Adrenal gland (tissue), 12 donors: ENCODE data around the gene TPK1. TPM values are rescaled to one million over a fixed set of nuclear protein-coding genes. Genes with fewer than 3 reads are reported as not detected.

Experiments
- DNase-seq, 7 donors: peaks; one replicate each; pipeline ENCODE4 v3.0.0-alpha.2; 2019 to 2020
- H3K27ac ChIP-seq, 5 donors: fragments of 200-600 bp; sonication (generic) in 4 of 5; 1 replicate in 3 of 5; 2 replicates in 2 of 5; pipeline versions ENCODE4 v1.5.1 to v1.8.0; 2016 to 2020; ENCODE audit warnings: mild to moderate bottlenecking in 1 of 5
- H3K27me3 ChIP-seq: fragments of 200-600 bp; 2 replicates; pipeline ENCODE4 v1.8.0; 2021
- H3K36me3 ChIP-seq, 2 donors: fragments of 200-600 bp; replicated peaks in 1 of 2; 1 replicate in 1 of 2; 2 replicates in 1 of 2; pipeline versions ENCODE4 v1.5.1 to v1.8.0; 2018 to 2022
- H3K4me1 ChIP-seq, 2 donors: fragments of 200-600 bp; replicated peaks in 1 of 2; 1 replicate in 1 of 2; 2 replicates in 1 of 2; pipeline versions ENCODE4 v1.5.1 to v1.8.0; 2018 to 2021
- H3K4me3 ChIP-seq, 4 donors: fragments of 200-600 bp; sonication (generic) in 3 of 4; one replicate each; pipeline ENCODE4 v1.5.1; 2016 to 2018
- H3K9me3 ChIP-seq, 3 donors: fragments of 200-600 bp; sonication (generic) in 1 of 3; replicated peaks in 1 of 3; 1 replicate in 2 of 3; 2 replicates in 1 of 3; pipeline versions ENCODE4 v1.5.1 to v1.8.0; 2016 to 2021
- POLR2A ChIP-seq, 2 donors: fragments of 450-650 bp; IDR thresholded peaks; one replicate each; pipeline ENCODE4 v1.6.1; 2017; ENCODE audit warnings: antibody characterized with exemption in 2 of 2, mild to moderate bottlenecking in 2 of 2, moderate library complexity in 1 of 2
- WGBS, 4 donors: extraction: QIAGEN DNeasy Blood & Tissue Kit in 2 of 4; methylation state at CpG; one replicate each; pipeline versions ENCODE4 v1.1.5 to v1.1.7; 2013 to 2017; 5-methylcytosine and 5-hydroxymethylcytosine counted together
- intact Hi-C, 2 donors: fragments of 100-400 bp; cut with DNase I; formaldehyde crosslinking; loops; one replicate each; pipeline versions ENCODE4 v1.14.1 to v1.15.0; 2022 to 2023
- polyA plus RNA-seq, 3 donors: library from polyadenylated mRNA; stranded (reverse); fragments of 200-250 nt in 2 of 3; fragments of 350-450 nt in 1 of 3; fragmentation: Illumina TruSeq in 1 of 3; extraction: RNeasy Lipid Tissue Mini Kit (QIAGEN cat#74804) in 1 of 3; gene quantifications; one replicate each; pipeline ENCODE4 v1.2.3, GENCODE V29; 2013 to 2014
- total RNA-seq, 9 donors: library from RNA; depleted of rRNA in 4 of 9; stranded (reverse); fragments of >200 nt in 4 of 9; fragments of 120-200 nt in 1 of 9; fragmentation: NEBNext Ultra II Directional in 1 of 9; extraction: Animal tissue kit (Norgen Biotek cat#: 25700) in 1 of 9; gene quantifications; one replicate each; pipeline versions ENCODE4 v1.1.0 to v1.2.4, GENCODE V29; 2013 to 2023
- TF ChIP-seq, protein P1 (sequence below), 6 experiments: fragments of 450-650 bp in 4 of 6; fragments of 200-600 bp in 2 of 6; sonication (generic) in 1 of 6; IDR thresholded peaks; 1 replicate in 5 of 6; 2 replicates in 1 of 6; pipeline versions ENCODE4 v1.5.1 to v1.8.0; 2016 to 2021; ENCODE audit warnings: antibody characterized with exemption in 6 of 6, mild to moderate bottlenecking in 2 of 6, moderate library complexity in 1 of 6
- donor health status: healthy with polysubstance abuse.
- donor health status: Bipolar disorder and iron deficiency.
- donor health status: DM: yes; HTN: yes; CAD: no.
- donor health status: DM: no; HTN: no; CAD: no.
- donor health status: DM: no; HTN: no; CAD: no.
- donor health status: DM: yes; HTN: yes; CAD: no.

The TPK1 gene
- total and polyA plus RNA-seq, 12 donors: 3.7 to 10.6 (median 9.6) TPM

DNA sequence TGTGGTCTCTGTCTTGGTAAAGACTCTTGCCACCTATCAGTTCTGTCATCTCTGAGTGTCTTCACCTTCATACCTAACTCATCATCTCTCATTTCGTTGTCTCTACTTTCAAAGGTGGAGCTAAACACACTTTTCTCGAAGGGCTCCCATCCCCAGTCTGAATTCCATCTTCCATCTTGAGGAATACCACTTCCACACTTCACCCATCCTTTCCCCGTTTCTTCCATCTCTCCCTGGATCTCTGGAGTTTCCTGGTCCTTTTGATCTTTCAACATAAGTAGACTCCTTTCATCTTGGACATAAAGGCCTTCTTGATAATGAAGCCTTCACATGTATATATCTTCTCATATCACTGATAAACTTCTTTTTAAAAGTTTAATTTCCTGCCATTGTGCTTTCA is 311.6 kb downstream of the TPK1 start:
- H3K27ac ChIP-seq: no peak overlapping the region
- no peaks in the 10 kb centered on the region for H3K9me3 ChIP-seq
- no peaks in the 10 kb centered on the region for H3K27me3 ChIP-seq
- WGBS, 4 donors: 76 to 86% (median 83%) methylated on average over 3 of the region's 3 CpGs
- intact Hi-C loops: no loop called here
- H3K4me1 ChIP-seq: no peaks in the 10 kb centered on the region
- DNase-seq: no peak
- H3K36me3 ChIP-seq: no peaks in the 10 kb centered on the region
- no peak overlapping the region for H3K4me3 ChIP-seq
- TF ChIP-seq POLR2A (IDR thresholded peaks at IDR 0.05): no peak
- TF ChIP-seq, protein P1, sequence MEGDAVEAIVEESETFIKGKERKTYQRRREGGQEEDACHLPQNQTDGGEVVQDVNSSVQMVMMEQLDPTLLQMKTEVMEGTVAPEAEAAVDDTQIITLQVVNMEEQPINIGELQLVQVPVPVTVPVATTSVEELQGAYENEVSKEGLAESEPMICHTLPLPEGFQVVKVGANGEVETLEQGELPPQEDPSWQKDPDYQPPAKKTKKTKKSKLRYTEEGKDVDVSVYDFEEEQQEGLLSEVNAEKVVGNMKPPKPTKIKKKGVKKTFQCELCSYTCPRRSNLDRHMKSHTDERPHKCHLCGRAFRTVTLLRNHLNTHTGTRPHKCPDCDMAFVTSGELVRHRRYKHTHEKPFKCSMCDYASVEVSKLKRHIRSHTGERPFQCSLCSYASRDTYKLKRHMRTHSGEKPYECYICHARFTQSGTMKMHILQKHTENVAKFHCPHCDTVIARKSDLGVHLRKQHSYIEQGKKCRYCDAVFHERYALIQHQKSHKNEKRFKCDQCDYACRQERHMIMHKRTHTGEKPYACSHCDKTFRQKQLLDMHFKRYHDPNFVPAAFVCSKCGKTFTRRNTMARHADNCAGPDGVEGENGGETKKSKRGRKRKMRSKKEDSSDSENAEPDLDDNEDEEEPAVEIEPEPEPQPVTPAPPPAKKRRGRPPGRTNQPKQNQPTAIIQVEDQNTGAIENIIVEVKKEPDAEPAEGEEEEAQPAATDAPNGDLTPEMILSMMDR (IDR thresholded peaks at IDR 0.05): no peak

DNA sequence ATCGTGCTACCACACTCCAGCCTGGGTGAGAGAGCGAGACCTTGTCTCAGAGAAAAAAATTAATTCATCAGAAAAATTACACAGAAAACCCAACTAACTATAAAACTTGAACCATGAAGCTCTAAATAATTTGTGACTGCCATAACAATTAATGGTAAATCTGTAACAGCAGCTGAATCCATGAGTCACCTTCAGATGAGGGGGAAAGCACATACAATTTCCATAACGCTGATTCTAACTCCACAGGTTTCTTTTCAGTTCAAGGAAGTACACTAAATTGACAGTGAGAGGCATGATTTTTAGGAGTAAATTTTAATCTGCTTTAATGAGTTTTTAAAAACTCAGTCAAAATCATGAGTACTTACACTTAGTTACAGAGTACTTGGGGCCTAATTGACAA is 312.2 kb downstream of the TPK1 start:
- DNase-seq: no peak
- Histone ChIP-seq H3K36me3 (no peaks in the 10 kb centered on the region), H3K9me3 (no peaks in the 10 kb centered on the region), H3K27me3 (no peaks in the 10 kb centered on the region), H3K27ac (no peak overlapping the region), H3K4me1 (no peaks in the 10 kb centered on the region), H3K4me3 (no peak overlapping the region)
- intact Hi-C loops: no loop called here
- 92 to 100% (median 93%) methylated on average over 3 of the region's 3 CpGs for WGBS, 4 donors
- TF ChIP-seq POLR2A (IDR thresholded peaks at IDR 0.05): no peak
- TF ChIP-seq, protein P1 (IDR thresholded peaks at IDR 0.05): no peak

DNA sequence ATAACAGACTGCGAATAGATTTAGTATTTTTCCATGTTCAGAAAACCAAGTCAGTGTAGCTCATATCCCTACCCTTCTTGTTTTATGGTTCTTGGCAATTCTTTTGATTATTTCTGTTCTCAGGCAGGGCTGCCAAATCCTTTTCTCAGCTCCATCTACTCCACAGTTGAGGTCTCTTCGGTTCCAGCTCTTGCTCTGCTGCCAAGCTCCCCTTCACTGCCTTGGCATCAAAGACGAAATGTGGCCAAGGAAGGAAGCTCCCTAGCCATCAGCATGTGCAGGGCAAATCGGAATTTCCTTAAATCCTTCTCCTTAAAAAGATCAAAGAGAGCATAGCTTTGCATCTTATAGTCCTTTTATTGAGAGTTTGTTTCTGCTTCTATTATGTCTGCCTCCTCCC is 315.9 kb downstream of the TPK1 start:
- Histone ChIP-seq H3K27ac (no peak overlapping the region), H3K36me3 (no peaks in the 10 kb centered on the region), H3K4me1 (no peaks in the 10 kb centered on the region), H3K27me3 (no peaks in the 10 kb centered on the region), H3K4me3 (no peak overlapping the region), H3K9me3 (no peaks in the 10 kb centered on the region)
- 61 to 67% (median 65%) methylated on average over 4 of the region's 4 CpGs for WGBS, 4 donors
- intact Hi-C loops: no loop called here
- no peak for DNase-seq
- no peak for TF ChIP-seq POLR2A (IDR thresholded peaks at IDR 0.05)
- TF ChIP-seq, protein P1 (IDR thresholded peaks at IDR 0.05): no peak

DNA sequence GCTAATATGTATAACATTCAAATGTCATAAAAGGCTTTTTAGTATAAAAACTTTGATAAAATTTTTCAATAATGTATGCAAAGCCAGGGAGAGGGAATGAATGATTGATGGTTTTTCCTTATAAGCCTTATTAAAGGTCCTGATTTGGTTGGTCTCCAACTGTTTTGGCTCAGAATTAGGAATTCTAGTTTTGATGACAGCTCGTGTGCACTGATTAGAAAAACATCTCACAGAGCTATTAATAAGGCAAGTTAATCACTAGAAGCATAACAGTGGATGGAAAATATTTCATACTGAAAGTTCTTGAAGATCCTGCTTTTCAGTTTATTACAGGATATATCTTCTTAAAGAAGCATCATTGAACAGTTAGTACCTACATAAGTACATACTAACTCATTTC is 317.5 kb downstream of the TPK1 start:
- no peaks in the 10 kb centered on the region for H3K36me3 ChIP-seq
- intact Hi-C loops: no loop called here
- DNase-seq: no peak
- H3K27me3 ChIP-seq: no peaks in the 10 kb centered on the region
- H3K27ac ChIP-seq: no peak overlapping the region
- H3K4me1 ChIP-seq: no peaks in the 10 kb centered on the region
- H3K4me3 ChIP-seq: no peak overlapping the region
- 23 to 36% (median 26%) methylated on average over 1 of the region's 1 CpG for WGBS, 4 donors
- no peaks in the 10 kb centered on the region for H3K9me3 ChIP-seq
- TF ChIP-seq, protein P1 (IDR thresholded peaks at IDR 0.05): no peak
- no peak for TF ChIP-seq POLR2A (IDR thresholded peaks at IDR 0.05)
